Measurements from ENCODE around the gene GEMIN5.

GEMIN5 gene

DNA sequence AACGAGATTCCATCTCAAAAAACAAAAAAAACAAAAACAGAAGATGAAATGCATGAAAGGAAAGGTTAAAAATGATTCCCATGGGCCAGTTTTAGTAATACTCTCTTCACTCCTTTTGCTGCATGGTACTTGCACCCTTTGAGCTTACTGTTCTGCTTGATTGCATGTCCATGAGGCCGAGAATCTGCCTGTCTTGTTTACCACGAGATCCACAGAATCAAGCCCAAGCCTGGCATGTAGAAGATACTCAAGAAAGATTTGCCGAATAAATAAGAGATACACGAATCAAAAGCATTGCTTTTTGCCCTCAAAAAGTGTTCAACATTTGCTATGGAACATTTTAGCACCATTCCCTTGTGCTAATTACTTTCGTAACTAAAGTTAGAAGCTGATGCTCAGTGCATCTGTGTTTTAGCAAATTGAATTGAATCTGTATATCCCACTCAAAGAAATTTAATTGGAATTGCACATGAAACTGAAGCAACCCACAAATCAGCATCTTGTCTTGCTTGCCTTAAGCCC is 88.7 kb downstream of the GEMIN5 start:
- no peak for DNase-seq

- no peak for DNase-seq
Measured at GRCh38 chr5:154844809-154845208, 93.2 kb downstream of the GEMIN5 start.

DNA sequence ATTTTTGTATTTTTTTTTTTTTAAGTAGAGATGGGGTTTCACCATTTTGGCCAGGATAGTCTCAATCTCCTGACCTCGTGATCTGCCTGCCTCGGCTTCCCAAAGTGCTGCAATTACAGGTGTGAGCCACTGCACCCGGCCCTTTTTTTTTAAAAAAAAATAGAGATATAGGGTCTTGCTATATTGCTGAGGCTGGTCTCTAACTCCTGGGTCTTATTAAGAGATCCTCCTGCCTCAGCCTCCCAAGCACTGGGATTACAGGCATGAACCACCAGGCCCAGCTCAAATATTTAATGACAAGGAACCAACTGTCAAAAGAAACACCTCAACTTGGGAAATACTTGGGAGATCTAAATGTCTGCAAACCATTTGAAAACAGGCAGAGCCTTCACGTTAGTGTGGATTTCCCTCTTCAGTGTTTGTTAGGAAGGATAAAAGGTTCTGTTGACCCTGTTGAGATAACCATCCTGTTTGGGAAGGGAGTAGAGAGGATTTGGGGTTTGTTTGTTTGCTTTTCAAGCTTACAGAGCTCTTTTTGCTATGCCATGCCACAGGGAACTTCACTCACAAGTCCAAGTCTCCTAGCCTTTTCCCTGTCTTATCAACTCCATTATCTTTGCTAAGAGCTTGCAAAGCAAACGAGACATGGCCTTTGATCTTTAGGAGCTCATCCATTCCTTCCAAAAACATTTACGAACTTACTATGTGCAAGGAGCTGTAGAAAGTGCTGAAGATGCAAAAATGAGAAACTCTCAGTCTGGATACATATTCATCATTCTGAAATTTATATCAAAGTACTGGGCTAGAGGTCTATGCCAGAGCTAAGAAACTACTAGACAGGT is 95.1 kb downstream of the GEMIN5 start:
- DNase-seq = no peak

DNA sequence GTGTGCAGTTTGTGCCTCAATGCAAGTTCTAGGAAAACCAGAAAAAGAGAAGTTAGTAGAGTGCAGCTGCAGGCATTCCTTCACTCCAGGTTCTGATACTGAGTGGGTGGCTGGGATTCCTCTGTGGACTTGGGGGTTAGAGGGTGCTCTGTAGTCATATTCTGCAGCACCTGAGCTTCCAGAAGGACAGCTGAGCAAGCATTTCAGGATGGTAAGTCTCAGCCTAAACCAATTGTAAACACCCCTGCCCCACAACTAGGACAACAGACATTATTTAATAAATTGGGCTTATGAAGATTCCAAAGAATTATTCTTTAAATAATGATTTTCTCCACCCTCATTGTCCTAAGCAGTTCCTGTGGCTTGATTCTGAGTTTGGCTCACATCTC is 96.7 kb downstream of the GEMIN5 start:
- DNase-seq = no peak

GRCh38 chr5:154840435-154841272 is 97.4 kb downstream of the GEMIN5 start:
- DNase-seq = no peak
